Measurements from ENCODE around the gene SCNN1A.

The SCNN1A gene

DNA sequence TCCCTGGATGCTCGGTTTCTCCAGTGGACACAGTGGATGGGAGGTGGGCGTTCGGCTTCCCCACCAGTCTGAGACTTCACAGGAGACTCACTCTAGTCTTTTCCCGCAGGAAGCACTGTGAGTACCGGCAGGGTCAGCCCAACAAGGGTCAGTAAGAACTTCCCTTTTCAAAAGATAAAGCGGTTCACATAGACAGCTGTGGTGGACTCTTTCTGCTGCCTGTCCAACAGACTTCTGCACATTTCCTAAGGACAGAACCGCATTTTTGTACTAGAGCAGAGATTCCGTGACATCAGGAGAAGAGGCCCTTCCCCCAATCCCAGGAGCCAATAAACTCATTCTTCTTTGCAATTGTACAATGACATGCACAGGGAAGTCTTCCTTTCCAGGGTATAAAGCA is 19.0 kb upstream of the SCNN1A start:
- H3F3A ChIP-seq (ENCODE audit: insufficient read depth, low read length): no peaks in the 10 kb centered on the region
- no peaks in the 10 kb centered on the region for H3K4me1 ChIP-seq (ENCODE audit: low read length)
- H3K27me3 ChIP-seq (replicated peaks; ENCODE audit: insufficient read depth, low read length): no peaks in the 10 kb centered on the region
- no peaks in the 10 kb centered on the region for H4K20me1 ChIP-seq (ENCODE audit: insufficient read depth, low read length)
- H3K9ac ChIP-seq (ENCODE audit: low read length): no peak overlapping the region
- no peak overlapping the region for H3K27ac ChIP-seq (ENCODE audit: low read length)
- DNase-seq: no peak
- no peaks in the 10 kb centered on the region for H3K36me3 ChIP-seq (replicated peaks; ENCODE audit: insufficient read depth, low read length)
- no peaks in the 10 kb centered on the region for H3K9me2 ChIP-seq (replicated peaks; ENCODE audit: insufficient read depth, low read length)
- H3K4me3 ChIP-seq (ENCODE audit: low read length): no peak overlapping the region
- H2AFZ ChIP-seq (ENCODE audit: low read length): no peak overlapping the region
- no peaks in the 10 kb centered on the region for H3K79me2 ChIP-seq (ENCODE audit: low read length)
- TF ChIP-seq, protein P1, sequence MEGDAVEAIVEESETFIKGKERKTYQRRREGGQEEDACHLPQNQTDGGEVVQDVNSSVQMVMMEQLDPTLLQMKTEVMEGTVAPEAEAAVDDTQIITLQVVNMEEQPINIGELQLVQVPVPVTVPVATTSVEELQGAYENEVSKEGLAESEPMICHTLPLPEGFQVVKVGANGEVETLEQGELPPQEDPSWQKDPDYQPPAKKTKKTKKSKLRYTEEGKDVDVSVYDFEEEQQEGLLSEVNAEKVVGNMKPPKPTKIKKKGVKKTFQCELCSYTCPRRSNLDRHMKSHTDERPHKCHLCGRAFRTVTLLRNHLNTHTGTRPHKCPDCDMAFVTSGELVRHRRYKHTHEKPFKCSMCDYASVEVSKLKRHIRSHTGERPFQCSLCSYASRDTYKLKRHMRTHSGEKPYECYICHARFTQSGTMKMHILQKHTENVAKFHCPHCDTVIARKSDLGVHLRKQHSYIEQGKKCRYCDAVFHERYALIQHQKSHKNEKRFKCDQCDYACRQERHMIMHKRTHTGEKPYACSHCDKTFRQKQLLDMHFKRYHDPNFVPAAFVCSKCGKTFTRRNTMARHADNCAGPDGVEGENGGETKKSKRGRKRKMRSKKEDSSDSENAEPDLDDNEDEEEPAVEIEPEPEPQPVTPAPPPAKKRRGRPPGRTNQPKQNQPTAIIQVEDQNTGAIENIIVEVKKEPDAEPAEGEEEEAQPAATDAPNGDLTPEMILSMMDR (IDR thresholded peaks at IDR 0.05; ENCODE audit: low read length): no peak
- TF ChIP-seq EZH2 (optimal IDR thresholded peaks at IDR 0.05; ENCODE audit: low read depth, low read length): no peak
- no peak for TF ChIP-seq EZH2phosphoT487 (IDR thresholded peaks at IDR 0.05; ENCODE audit: low read length)
- no peaks in the 10 kb centered on the region for H3K9me3 ChIP-seq (replicated peaks; ENCODE audit: insufficient read depth, low read length)
- H3K4me2 ChIP-seq (ENCODE audit: low read depth, low read length): no peak overlapping the region

DNA sequence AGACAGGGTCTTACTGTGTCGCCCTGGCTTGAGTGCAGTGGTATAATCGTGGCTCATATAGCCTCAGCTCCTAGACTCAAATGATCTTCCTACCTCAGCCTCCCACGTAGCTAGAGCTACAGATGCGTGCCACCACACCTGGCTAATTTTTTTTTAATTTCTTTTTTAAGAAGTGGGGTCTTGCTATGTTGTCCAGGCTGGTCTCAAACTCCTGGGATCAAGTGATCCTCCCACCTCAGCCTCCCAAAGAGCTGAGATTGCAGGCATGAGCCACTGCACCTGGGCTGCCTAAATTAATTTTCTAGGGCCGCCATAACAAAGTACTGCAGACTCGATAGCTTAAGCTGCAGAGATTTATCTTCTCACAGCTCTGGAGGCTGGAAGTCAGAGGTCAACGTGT is 17.7 kb upstream of the SCNN1A start:
- H3K27ac ChIP-seq (ENCODE audit: low read length): no peak overlapping the region
- no peaks in the 10 kb centered on the region for H3F3A ChIP-seq (ENCODE audit: insufficient read depth, low read length)
- H3K4me1 ChIP-seq (ENCODE audit: low read length): no peaks in the 10 kb centered on the region
- no peak for DNase-seq
- H3K36me3 ChIP-seq (replicated peaks; ENCODE audit: insufficient read depth, low read length): no peaks in the 10 kb centered on the region
- no peak overlapping the region for H3K4me2 ChIP-seq (ENCODE audit: low read depth, low read length)
- H3K9me3 ChIP-seq (replicated peaks; ENCODE audit: insufficient read depth, low read length): no peaks in the 10 kb centered on the region
- TF ChIP-seq, protein P1 (IDR thresholded peaks at IDR 0.05; ENCODE audit: low read length): no peak
- TF ChIP-seq EZH2phosphoT487 (IDR thresholded peaks at IDR 0.05; ENCODE audit: low read length) (no peak), EZH2 (optimal IDR thresholded peaks at IDR 0.05; ENCODE audit: low read depth, low read length) (no peak)
- H3K27me3 ChIP-seq (replicated peaks; ENCODE audit: insufficient read depth, low read length): no peaks in the 10 kb centered on the region
- H3K4me3 ChIP-seq (ENCODE audit: low read length): no peak overlapping the region
- no peak overlapping the region for H3K9ac ChIP-seq (ENCODE audit: low read length)
- no peaks in the 10 kb centered on the region for H3K79me2 ChIP-seq (ENCODE audit: low read length)
- no peaks in the 10 kb centered on the region for H4K20me1 ChIP-seq (ENCODE audit: insufficient read depth, low read length)
- no peaks in the 10 kb centered on the region for H3K9me2 ChIP-seq (replicated peaks; ENCODE audit: insufficient read depth, low read length)
- H2AFZ ChIP-seq (ENCODE audit: low read length): no peak overlapping the region

DNA sequence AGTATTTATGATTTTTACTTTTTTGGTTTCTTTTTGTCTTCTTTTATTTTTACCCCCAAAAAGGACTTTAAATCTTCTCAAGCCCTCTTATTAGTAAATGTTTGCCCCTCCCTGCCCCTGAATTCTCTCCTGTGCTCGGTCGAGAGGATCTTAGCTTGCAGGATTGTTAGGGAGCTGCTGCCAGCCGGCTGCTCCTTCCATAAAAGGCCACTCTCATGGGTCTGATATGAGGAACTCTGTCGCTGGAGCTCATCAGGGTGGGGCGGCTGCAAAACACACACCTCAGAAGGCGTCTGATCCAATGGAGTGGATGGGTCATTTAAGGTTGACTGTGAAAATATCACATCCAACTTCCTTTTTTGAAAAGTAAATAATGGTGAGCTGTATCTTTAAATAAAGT is 17.1 kb upstream of the SCNN1A start:
- no peak overlapping the region for H3K27ac ChIP-seq (ENCODE audit: low read length)
- no peak overlapping the region for H3K9ac ChIP-seq (ENCODE audit: low read length)

More for the DNA sequence above, 17.1 kb upstream of the SCNN1A start:
- Histone ChIP-seq H3K27me3 (replicated peaks; ENCODE audit: insufficient read depth, low read length) (no peaks in the 10 kb centered on the region), H3K36me3 (replicated peaks; ENCODE audit: insufficient read depth, low read length) (no peaks in the 10 kb centered on the region), H3K9me2 (replicated peaks; ENCODE audit: insufficient read depth, low read length) (no peaks in the 10 kb centered on the region), H3F3A (ENCODE audit: insufficient read depth, low read length) (no peaks in the 10 kb centered on the region), H3K4me1 (ENCODE audit: low read length) (no peaks in the 10 kb centered on the region), H3K4me3 (ENCODE audit: low read length) (no peak overlapping the region), H3K4me2 (ENCODE audit: low read depth, low read length) (no peak overlapping the region), H4K20me1 (ENCODE audit: insufficient read depth, low read length) (no peaks in the 10 kb centered on the region), H3K9me3 (replicated peaks; ENCODE audit: insufficient read depth, low read length) (no peaks in the 10 kb centered on the region), H2AFZ (ENCODE audit: low read length) (no peak overlapping the region), H3K79me2 (ENCODE audit: low read length) (no peaks in the 10 kb centered on the region)
- DNase-seq: no peak
- TF ChIP-seq EZH2 (optimal IDR thresholded peaks at IDR 0.05; ENCODE audit: low read depth, low read length) (no peak), EZH2phosphoT487 (IDR thresholded peaks at IDR 0.05; ENCODE audit: low read length) (no peak)
- TF ChIP-seq, protein P1 (IDR thresholded peaks at IDR 0.05; ENCODE audit: low read length): no peak

Measured in MM.1S (cell line).